GM18858 (cell line): ENCODE measurements around the gene NBEA.
A peak's percentile ranks its signal among the peaks of the same experiment; 100 is the strongest.

Experiments used
- ATAC-seq: cut with Tn5 transposase; IDR thresholded peaks from one replicate; pipeline ENCODE4 v1.9.1; 2021; ENCODE audit not compliant: unreplicated experiment

Gene NBEA

GRCh38 chr13:35498231-35498630, 556.2 kb downstream of the NBEA start:
- no peak for ATAC-seq

DNA sequence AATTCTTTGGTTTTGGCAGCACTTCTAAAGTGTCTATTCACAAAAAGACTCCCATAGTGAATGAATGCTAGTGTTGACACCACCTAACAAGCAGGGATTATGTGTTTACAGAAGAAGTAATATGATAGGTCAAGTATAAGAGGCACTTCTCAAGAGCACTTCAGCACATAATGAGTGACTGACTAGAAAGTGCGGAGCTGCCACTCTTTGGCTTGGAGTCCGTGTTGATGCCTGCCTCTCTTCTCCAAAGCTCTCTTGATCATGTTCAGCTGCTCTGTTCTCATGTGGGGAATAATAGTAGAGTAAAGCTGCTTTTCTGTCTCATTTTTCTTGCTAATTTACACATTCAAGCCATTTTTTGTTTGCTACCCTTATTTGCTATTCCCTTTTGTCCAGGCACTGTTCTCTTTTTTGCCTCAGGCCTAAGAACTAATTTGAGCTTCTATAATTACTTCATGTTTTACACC, 557.2 kb downstream of the NBEA start:
- no peak for ATAC-seq

- ATAC-seq = no peak
Observed at GRCh38 chr13:35499676-35500075, 557.6 kb downstream of the NBEA start.

- no peak for ATAC-seq
Observed at GRCh38 chr13:35500144-35500543, 558.1 kb downstream of the NBEA start.

- no peak for ATAC-seq
Observed at GRCh38 chr13:35501661-35502235, 559.7 kb downstream of the NBEA start.

DNA sequence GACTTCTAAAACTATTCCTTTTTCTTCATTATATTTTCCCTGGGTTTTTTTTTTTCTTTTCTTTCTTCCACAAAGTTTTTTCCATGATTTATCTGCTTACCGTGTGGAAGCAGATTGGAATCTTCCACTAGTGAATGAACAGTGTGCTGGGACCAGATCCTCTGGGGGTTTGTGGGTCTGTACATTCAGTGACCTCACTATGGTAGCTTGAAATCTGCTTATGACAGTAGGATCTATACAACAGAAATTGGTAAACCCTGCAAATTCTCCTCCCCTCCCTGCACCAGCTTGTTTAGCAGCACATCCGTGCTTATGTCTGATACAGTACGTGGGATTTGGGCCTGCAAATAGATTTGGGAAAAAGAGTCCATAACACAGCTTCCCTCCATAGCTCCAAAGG, 560.4 kb downstream of the NBEA start:
- ATAC-seq = no peak

DNA sequence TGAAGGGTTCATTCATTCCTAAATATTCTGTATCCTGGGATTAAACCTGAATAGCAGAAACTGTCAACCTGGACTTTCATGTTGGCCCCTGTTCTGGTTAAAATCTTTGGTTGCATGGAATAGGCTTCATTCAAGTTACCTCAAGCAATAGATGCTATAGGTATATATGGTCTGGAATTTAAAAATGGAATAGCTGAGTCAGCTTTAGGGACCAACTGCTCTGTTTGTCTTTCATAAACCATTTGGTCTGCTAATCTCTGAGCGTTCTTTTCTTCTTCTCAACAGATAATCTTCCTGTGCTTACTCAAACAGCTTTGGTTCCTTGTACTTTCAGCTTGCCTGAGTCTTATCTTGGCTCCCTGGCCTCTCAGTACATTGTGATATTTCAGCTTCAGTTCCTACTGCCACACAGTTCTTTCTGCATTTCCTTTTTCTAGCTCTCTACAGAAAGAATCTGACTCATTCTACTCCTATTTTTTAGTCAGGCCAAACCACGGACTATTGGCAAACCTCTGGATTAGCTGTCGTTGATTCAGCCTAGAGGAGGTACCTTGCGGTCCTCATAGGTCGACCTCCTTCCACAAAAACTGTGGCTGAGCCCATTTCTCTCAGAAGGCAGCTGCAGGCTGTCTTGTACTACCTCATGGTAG, 570.3 kb downstream of the NBEA start:
- no peak for ATAC-seq

DNA sequence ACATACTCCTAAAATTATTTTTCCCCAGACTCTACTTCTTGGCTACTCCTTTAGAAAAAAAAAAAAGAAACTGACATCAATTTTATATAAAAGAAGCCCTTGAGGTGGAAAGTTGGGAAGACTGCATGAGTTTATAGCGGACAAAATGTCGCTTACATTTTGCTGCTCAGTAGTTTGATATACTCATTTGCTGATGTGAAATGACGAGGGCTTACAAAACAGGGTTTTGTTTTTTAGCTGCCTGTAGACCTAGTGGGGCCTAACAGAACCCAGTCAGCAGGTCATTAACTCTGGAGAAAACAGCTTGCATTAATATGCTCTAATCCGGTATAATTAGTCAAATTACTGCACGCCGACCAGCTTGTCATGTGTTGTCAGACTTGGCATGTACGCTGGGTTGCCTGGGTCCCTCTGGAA, 572.0 kb downstream of the NBEA start:
- ATAC-seq = no peak

DNA sequence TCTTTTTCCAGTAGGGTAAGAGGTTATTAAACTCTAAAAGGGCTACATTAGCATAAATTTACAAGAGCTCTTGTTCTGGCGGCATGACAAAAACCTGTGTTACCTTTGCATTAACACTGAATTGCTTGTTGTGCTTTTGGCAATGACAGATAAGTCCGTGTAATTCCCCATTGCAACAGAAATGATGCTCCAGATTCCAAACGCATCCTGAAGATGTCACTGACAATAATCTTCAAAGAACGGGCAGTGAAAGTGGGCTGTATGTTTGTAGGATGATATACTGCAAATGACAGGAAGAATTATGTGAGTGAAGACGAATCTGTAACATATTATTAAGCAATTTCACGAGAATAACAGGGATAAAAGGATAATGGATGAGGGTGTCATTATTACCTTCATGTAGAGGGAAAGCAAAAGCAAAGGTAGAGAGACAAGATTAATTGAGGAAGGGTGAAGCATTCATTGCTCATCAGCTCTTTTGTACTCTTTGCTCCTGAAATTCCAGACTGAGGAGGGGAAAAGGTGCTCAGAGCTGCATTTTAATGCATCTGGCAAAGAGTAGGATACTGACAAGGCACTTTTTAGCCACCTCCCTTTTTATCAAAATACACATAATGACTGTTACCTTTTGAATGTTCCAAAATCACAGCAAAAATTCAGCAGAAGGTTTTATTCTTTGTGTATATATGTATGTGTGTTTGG, 572.9 kb downstream of the NBEA start:
- no peak for ATAC-seq

DNA sequence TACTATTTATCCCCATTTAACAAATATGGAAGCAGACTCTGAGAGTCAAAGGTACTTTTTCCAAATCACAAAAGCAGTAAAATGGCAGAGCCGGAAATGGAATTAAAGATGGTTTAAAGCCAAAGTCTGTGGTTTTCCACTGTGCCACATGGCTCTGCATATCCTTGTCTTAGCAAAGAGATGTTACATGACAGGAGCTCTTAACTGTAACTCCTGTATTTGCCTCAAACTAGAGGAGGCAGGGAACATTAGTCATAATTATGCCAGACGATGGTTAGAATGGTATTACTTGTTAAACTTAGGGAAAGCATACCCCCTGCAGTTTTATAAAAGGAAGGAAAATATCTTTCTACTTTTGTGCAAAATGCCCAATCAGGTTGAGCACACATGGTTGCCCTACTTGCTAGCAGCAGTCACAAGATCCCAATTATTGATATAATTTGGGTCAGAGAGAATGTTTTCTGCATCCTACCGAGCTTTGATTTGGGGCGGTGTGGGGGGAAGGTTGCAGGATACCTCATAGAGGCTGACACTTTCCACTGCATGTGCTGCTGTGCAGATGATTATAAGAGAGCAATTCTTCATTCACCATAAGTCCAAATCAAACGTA, 576.4 kb downstream of the NBEA start:
- ATAC-seq = no peak

DNA sequence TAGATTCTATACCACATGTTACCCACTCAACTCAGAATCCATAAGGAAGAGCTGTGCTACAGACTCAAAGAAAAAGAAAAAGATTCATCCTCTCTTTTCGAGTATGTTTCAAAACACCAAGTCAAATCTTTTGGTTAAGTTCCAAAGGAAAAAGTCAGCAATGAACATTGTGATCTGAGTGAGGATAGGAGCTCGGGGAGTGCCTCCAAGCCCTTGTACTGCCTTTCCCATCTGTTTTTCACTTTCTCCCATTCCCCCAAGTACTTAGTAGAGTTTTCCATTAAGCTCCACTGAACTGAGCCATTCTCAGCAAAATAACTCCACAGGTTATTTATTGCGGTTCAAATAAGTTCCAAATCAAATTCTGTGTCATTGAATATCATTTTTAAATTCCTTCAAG, 582.1 kb downstream of the NBEA start:
- no peak for ATAC-seq

- no peak for ATAC-seq
Observed at GRCh38 chr13:35526577-35526976, 584.5 kb downstream of the NBEA start.

- ATAC-seq = no peak
Observed at GRCh38 chr13:35527451-35527850, 585.4 kb downstream of the NBEA start.

GRCh38 chr13:35530147-35530546, 588.1 kb downstream of the NBEA start:
- no peak for ATAC-seq

GRCh38 chr13:35530581-35530980, 588.5 kb downstream of the NBEA start:
- no peak for ATAC-seq

GRCh38 chr13:35531526-35531925, 589.5 kb downstream of the NBEA start:
- ATAC-seq = no peak

DNA sequence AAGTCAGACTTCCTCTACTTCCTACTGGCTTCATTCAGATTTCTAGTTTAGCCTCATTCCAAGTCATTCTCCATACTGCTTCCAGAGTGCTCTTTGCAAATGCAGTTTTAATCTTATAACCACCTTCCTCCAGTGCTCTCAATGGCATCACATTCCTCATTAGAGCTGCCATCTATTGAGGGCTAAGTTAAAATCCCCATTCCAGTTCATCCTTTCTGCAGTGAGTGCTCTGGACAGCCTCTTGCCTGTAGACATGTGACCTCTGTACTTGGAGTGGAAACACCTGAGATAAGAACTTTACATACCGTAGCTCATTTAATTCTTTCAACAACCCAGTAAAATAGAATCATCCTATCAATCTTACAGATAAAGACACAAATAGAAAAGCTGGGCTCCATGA, 592.3 kb downstream of the NBEA start:
- ATAC-seq = no peak

DNA sequence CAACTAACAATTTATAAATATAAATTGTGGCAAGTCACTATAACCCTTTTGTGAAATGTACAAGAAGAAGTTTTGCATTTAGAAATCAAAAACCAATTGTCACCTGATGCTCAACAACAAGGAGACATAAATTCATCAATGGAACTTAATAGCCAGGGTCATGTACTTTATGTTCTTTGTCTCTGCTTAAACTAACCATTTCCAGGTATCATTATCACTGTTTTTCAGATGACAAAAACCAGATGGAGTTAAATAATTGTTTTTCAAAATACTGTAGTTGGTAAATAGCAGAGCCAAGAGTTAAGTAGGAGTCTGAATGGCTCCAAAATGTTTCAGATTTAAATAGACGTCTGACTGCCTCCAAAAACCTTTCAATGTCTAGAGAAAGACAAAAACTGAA, 606.7 kb downstream of the NBEA start:
- no peak for ATAC-seq

- peak; percentile 85 for ATAC-seq
Observed at GRCh38 chr13:35549481-35549880, 607.4 kb downstream of the NBEA start.

GRCh38 chr13:35552172-35552844, 610.2 kb downstream of the NBEA start:
- ATAC-seq = no peak

GRCh38 chr13:35554972-35555623, 613.0 kb downstream of the NBEA start:
- ATAC-seq = no peak
